HG02642 (cell line): ENCODE data around the gene LMOD3.

ENCODE experiments used
- ATAC-seq: cut with Tn5 transposase; IDR thresholded peaks from one replicate; pipeline ENCODE4 v1.9.1; 2021; ENCODE audit warnings: mild to moderate bottlenecking; ENCODE audit not compliant: unreplicated experiment, poor library complexity

LMOD3 gene

DNA sequence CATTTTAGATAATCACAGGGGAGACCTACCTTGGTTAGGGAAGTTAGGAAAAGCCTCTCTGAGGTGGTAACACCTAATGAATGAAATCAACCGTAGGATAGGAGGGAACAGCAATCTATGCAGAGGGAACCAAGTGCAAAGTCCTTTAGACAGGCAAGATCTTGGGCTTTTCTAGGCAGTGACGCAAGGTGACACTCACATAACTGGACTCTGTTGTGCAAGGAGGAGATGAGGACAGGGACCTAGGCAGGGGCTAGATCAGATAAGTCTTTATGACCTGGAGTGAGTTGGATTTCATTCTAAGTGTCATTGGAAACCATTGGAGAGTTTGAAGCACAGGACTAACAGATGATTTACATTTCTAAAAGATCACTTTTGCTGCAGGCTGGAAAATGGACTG is 4.6 kb upstream of the LMOD3 start:
- no peak for ATAC-seq

DNA sequence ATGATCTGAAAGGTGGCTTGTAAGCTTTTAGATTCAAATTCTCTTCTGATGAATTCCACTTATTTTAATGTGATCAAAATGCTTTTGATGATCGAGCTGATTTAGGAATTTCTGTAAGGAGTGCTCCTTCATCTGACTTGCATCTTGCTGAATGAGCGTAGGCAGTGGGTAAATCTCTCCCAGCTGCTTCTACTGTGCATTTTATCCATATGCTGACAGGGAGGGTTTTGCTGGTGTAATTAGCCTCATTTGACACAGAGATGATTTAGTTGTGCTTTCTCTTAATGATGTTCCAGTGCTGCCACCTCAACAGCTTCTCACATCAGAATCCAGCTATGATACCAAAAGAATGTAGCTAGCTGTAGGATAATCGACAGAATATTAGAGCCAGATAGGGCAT is 3.8 kb upstream of the LMOD3 start:
- ATAC-seq: no peak

DNA sequence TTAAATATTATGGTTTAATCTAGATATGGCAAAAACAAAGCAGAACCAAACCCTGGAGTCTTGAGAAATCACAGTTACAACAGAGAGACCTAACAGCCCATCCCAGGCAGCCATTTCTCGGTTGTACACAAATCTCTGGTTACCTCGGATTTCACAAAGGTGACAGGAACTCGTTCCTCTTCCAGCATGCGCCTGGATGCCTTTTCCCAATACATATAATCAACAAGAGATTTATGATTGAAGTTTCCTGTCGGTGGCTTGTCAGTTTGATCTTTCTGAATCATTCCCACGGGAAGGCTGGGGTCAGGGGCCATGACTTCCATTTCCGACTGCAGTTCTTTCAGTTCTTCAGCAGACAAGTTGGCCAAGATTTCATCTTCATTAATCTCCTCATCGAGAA is 445 bp downstream of the LMOD3 start:
- ATAC-seq: no peak

DNA sequence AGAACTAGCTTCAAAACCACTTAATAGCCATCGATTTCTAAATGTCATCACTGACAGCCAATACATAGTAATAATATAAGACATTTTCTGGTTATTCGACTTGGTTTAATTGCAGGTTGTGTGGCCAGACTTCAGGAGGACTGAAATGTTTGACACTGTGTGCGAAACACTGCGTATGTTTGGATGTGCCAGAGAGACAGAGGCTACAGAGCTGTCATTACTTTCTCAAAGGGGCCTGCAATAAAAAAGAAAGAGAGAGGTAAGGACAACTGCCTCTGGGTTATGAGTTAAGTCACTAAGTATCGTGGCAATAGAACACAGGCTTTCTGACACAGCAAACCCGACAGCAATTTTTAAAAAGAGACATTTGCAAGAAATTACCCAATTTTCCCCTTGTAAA is 882 bp downstream of the LMOD3 start:
- no peak for ATAC-seq

DNA sequence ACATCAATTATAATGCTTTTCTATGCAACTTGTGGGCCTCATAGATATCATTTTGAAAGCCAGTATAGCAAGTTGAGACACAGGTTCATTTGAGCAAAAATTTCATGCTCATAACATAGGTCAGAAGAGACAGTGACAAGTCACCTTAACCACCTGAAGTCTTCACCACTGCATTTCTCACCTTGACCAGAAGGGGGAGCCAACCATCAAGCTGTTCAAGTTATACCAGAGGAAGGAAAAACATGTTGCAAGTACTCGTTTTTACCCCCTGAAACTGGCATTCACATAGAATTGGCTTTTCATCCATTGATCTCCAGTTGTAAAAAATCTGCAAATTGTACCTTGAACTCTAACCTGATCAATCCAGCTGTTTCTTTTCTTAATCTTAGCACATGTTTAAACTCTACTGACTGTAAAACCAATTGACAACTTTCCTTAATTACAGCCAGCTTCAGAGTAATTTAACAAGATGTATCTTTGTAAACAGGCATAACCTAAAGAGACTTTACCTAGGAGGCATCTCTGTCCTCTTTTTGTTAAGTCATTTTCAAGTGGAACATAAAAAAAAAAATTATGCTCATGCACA is 1.4 kb downstream of the LMOD3 start:
- ATAC-seq: peak; percentile 72

DNA sequence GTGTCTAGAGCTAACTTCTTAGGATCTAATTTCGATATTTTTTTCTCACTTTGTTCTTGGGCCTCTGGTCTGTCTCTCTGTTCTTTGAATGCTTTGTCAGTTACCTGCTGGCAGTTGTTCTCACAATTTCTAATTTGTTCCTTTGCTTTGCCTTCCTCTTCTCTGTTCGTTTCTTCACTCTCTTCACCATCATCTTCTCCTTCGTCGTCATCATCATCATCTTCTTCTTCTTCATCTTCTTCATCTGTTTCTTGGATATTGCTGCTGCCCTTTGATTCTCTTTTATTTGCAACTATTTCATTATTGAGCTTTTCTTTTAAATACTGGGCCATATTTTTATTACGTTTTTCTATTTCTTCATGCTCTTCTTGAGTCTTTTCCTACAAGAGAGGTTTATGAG is 2.7 kb downstream of the LMOD3 start:
- ATAC-seq: no peak

DNA sequence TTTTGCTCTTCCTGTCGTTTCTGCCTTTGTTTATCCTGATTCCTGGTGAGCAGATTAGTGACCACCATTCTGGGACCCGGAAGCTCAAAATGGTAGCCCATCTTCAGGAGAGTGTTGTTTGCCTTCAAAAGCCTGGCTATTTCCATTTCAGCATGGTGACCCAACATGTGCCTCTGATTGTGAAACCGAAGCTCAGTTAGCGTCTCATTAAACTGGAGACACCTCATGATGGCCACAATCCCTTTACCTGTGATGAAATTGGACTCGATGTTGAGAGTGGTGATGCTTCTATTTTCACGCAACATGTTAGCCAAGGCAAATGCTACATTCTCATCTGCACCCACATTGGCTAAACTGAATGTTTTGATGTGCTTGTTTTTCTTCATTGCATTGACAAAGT is 3.3 kb downstream of the LMOD3 start:
- no peak for ATAC-seq

DNA sequence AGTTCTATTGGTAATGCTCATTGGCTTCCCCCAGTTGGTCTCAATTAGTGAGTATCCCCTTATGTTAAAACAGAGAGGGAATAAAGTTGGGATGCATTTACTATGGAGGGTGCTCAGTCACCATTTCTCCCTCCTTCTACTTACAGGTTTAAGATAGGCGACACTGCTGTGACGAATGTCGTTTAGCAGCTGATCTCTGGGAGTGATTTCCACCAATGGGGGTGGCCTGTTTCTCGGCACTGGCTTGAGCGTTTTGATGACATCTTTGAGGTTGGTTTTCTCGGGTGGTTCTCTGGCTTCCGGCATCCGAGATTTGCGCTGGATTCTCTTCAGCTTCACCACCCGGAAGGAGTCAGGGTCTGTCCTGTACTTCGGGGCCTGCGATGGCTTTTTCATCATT is 3.8 kb downstream of the LMOD3 start:
- ATAC-seq: no peak

DNA sequence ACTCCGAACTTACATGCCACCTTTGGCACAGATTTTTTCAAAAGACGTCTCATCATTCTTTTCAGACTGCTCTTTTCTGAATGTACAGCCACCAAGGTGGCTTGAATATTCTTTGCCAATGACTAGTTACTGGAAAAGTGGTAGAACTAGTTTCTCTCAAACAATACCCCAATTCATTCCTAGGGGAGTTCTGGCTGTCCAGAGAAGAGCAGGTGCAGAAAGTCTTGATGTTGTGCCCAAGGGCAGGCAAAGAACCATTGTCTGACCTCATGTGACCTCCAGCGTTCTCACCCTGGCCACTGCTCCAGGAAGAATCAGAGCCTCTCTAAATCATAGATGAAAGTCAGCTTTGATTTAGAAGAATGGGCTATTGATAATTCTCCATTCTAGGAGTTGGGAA is 5.5 kb downstream of the LMOD3 start:
- no peak for ATAC-seq

DNA sequence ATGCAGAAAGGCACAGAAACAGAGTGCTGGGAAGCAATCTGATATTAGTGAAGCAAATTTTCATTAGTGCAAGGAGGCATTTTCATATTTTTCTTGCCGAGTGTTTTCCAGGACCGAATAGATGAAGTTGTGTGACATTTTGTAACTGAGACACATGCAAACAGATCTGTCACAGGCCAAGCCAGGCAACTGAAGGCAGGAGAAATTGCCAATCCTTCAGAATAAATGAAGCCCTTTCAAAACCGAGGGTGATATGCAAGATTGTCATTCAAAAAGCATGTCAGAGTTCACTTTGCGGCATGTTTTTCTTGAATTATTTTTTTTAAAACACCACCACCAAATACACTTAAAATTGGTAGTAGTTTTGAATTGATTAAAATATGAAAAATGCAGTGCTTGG is 6.2 kb downstream of the LMOD3 start:
- ATAC-seq: no peak

DNA sequence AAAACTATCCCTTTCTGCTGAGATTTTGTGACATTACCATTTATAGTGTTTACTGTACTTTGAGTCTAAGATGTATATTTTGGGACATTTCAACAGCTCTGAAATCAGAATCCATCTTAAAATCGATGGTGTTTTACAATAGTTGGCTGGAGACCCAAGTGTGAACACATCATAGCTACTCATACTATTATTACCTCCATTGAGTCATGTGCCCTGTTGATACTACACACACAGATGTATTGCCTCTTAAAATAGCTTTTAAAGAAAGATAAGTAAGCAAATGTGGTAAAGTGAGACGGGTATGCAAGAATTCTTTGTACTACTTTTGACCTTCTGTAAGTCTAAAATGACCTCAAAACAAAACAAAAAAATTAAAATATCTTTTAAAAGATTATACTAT is 6.7 kb downstream of the LMOD3 start:
- ATAC-seq: no peak

DNA sequence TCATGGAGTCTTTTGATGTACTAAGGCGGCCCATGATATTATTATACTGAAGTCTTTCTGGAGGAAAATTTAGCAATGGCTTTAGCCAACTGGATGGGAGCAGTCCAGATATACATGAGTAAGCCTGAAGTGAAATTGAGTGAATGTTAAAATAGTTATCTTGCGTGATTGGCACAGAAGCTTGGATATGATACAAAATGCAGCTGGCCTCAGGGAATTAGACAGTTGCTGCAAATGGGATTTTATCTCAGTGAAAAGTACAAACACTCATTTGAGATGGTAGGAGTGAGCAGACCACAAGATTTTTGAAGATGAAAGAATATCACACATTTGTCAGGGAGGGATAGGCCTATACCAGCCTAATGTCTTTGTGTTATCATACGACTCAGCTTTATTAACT is 8.9 kb downstream of the LMOD3 start:
- no peak for ATAC-seq

DNA sequence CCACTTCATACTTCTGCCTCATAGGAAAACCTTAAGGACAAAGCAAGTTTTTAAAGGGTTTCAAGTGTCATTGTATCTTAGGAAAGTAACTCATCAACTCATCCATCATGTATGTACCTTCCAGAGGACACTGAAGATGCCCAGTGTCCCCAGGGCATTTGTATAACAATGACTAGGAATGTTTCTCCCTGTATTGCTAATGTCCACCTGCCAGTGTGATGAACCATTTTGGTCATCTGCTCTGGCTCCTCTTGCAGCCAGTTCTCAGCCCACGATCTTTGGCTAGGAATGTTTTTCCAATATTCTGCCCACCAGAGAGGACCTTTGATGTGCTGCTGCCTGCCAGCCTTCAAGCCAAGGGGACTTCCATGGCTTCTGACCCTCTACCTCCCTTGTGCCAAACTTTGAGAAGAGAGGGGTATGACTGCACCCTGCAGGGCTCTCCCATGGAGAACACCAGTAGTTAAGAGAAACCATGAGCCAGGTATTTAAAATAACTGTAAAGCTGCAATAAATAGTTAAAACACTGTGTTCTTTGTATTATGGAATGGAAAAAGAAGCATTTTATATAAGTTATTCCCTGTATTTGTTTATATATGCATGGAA is 11.4 kb downstream of the LMOD3 start:
- no peak for ATAC-seq

DNA sequence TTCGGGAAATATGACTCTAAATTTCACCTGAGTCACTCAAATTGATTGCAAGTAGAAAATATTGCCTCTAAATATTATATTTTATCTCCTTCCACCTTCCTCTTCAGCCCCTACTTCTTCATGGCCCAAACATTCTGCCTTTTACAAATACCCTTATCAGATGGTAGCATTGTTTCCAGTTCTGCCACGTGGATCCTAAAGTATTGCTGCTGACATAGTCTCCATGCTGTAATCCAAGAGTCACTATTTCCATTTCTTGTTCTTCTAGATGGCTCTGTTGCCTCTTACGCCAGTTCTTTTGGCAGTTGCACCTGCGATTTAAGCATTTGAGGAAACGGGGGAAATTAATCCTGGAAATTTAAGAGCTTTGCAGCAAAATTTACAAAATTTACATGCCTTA is 13.6 kb downstream of the LMOD3 start:
- no peak for ATAC-seq

DNA sequence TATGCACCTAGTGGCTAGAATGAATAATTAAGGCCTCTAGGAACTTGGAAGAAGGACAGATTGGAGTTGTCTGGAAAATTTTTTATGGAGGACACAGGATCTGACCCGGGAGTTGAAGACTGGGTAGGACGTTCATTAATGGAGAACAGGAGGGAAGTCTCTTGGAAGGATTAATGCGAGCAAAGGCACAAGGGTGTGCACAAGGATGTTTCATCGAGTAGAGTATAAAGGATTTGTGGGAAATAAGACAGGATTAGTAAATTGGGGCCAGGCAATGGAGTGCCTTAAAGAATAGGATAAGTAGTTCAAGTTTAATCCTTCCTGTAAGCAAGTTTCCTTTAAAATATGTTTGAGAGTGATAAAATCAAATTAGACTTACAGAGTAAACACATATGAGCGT is 14.6 kb downstream of the LMOD3 start:
- no peak for ATAC-seq

DNA sequence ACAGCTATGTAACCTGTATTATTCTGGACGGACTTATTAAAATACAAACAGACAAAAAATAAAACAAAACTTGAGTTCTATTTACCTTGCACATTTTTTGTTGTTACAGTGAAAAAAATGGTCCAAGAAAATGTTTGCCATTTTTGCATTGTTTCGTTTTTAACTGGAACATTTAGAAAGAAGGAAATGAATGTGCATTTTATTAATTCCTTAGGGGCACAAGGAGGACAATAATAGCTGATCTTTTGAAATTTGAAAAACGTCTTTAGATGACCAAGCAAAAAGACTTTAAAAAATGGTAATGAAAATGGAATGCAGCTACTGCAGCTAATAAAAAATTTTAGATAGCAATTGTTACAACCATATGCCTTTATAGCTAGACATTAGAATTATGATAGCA is 17.1 kb downstream of the LMOD3 start:
- ATAC-seq: no peak

DNA sequence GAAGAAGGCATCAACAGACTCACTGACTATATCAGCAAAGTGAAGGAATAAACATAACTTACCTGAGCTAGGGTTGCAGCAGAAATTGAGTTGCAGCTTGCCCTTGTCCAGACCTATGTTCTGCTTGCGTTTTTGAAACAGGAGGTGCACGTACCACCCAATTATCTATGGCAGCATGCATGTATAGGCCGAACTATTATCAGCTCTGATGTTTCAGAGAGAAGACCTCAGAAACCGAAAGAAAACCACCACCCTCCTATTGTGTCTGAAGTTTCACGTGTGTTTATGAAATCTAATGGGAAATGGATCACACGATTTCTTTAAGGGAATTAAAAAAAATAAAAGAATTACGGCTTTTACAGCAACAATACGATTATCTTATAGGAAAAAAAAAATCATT is 17.8 kb downstream of the LMOD3 start:
- ATAC-seq: no peak

DNA sequence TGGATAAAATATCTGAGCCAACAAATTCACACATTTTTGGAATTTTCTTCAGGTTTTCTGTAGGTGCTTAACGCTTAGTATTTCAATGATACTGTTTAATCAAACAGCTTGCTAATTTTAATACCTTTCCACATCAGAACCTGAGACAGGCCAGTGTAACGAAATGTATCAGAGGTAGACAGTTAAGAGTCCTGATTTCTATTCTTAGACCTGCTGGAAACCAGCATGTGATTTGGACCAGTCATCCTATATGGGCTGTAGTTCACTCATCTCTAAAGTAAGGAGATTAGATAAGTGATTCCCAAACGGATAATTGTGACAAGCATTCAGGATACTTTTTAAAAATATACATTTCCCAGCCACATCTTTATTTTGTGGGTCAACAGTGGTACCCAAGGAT is 19.3 kb downstream of the LMOD3 start:
- ATAC-seq: no peak

DNA sequence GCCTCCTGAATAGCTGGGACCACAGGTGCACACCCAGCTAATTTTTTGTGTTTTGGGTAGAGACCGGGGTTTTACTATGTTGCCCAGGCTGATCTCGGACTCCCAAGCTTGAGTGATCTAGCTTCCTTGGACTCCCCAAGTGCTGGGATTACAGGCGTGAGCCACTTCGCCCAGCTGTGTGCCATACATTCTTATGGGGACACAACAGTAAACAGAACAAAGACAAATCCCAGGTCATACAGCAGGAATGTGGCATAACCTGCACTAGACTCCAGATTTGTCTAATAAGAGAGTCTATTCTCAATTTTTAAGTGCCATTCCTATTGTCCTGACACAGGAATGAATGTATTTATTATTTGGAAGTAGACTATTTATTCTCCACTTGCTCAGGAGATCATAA is 20.0 kb downstream of the LMOD3 start:
- no peak for ATAC-seq

DNA sequence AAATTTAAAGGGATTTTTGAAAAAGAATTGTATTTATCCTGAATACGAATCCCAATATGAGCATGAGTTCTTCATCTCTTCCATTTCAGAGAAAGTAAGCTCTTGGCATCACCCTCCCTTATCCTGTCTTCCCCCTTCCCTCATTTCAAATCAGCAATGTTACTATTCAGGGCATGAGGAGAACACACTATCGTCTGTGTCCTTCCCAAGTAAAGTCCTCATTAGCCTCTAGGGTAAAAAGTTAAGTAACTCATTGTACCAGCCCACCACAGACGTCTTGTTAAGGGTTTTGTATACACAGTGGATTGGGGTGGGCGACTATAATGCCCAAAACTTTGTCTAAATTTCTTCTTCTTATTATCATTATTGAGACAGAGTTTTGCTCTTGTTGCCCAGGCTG is 22.8 kb downstream of the LMOD3 start:
- no peak for ATAC-seq

DNA sequence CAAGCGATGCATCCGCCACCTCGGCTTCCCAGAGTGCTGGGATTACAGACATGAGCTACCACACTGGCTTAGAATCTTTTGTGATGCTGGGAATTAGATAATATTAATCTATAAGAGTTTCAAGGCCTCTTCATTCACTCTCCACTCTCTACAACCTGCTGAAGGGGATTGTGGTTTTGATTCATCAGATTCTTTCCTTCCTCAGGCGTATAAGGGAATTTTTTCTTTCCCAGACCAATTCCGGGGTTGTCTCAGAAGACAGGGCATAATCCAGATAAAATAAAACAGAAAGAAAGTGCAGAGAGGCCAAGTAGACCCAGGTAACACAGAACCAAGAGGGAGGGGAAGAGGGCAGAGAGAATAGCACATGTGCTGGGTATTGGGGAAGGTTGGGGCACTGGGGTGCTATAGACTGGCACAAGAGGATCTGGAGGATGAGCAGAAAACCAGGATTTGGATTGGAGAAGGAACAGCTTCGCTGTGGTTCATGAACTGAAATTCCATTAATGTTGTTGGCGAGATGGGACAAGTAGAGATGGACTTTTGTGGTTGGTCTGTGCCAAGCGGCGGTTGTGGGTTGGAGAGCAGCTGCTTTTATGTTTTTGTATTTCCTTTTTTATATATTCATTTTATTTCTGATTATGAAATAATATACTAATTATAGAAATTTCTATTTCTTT is 24.8 kb downstream of the LMOD3 start:
- ATAC-seq: no peak

DNA sequence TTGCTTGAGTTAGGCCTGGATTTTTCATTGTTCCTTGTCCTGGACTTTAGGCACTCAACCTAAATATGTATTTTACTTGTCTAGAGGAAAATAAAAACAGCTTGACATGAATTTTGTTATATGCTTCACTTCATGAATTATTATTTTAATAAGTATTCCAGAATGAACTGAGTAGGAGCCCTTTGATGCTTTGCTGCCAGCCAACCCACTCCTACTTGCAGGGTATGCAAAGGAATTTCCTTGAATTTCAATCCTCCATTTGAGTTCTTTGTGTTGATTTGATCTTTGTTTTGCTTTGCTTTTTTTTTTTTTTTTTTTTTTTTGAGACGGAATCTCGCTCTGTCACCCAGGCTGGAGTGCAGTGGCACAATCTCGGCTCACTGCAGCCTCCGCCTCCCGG is 26.1 kb downstream of the LMOD3 start:
- ATAC-seq: no peak
